RKO (cell line): ENCODE results near the gene SKIC8.

Experiments
- DNase-seq: peaks from one replicate; pipeline ENCODE4 v3.0.0-alpha.2; 2016; ENCODE audit warnings: low spot score

The SKIC8 gene

DNA sequence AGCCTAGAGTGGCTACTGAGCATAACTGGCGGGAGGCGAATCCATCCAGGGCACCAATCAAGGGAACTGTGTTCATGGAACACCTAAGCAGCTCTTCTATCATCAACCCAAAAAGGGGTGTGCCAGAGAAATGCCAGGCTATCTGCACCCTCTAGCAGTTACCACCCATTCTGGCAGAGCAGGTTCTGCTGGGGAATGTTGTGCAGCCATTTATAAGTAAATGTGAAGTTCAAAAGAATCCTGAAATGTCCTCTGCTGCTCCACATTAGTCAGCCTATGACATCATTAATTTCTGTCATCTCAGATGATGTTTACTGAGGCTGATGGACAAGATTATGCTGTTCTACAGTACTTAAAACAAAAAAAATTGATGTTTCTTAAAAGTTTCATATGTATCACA lies 7.7 kb downstream of the SKIC8 start:
- DNase-seq, result no peak

DNA sequence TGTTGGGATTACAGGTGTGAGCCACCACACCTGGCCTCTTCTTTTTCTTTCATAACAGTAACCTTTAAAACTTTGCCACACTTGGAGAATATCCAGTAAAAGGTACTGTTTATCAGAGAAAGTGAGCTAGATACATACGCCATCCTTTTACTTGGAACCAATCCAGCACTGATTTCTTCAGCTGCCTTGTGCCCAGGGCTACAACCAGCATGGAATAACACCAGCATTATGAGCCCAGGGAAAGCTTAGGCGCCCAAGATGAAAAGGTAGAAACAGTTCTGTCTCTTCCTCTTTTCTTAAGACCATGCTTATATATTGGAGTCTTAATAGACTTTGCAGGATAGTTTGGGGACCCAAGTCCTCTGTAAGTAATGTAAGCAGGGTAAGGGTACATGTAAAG lies 8.4 kb downstream of the SKIC8 start:
- no peak for DNase-seq

DNA sequence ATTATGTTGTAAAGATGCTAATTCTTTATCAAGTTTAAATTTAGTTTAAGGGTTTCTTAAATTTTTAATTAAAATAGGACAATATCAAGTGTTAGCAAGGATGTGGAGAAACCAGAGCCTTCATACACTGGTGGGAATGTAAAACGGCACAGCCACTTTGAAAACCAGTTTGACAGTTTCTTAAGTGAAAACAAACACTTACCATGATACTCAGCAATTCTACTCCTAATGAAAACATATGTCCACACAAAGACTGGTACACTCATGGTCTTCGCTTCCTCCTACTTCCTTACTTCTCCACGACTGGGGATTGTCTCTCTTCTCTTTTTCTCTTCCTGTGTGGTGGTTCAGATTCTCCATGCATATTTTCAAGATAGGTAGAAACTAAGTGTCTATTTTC lies 9.2 kb downstream of the SKIC8 start:
- no peak for DNase-seq

DNA sequence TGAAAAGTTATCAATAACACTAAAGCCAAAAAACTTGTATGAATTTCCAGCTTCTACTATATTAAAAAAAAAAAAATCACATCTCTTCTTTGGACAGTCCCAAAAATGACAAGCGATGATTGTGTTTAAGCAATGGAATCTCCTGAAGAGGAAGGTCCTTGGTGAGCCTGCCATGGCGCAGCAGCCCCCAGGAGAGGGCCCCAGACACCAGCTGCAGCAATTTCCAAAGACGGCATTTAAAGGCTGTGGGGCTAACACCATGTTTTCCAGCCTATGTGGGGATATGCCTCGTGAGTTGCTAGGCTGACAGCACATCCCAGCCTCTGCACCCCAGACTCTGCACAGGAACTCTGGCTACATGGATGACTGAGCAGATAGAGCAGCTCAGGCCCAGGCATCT lies 14.7 kb downstream of the SKIC8 start:
- no peak for DNase-seq

DNA sequence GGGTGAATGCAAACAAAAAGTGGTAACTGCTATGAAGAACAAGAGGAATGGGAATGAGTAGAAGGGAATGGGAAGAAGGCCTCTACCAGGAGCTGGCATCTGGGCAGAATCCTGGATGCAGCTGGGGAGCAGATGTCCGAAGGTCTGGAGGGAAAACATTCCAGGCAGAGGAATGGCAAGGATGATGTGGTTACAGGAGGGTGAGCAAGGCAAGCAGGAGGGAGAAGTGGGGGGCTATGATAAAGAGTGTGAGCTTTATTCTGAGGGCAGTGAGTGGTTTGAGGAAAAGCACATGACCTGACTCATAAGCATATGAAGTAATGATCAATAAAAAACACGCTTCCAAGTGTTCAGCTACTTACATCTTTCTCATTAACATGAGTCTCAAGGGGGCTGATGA lies 17.1 kb downstream of the SKIC8 start:
- DNase-seq, result no peak

DNA sequence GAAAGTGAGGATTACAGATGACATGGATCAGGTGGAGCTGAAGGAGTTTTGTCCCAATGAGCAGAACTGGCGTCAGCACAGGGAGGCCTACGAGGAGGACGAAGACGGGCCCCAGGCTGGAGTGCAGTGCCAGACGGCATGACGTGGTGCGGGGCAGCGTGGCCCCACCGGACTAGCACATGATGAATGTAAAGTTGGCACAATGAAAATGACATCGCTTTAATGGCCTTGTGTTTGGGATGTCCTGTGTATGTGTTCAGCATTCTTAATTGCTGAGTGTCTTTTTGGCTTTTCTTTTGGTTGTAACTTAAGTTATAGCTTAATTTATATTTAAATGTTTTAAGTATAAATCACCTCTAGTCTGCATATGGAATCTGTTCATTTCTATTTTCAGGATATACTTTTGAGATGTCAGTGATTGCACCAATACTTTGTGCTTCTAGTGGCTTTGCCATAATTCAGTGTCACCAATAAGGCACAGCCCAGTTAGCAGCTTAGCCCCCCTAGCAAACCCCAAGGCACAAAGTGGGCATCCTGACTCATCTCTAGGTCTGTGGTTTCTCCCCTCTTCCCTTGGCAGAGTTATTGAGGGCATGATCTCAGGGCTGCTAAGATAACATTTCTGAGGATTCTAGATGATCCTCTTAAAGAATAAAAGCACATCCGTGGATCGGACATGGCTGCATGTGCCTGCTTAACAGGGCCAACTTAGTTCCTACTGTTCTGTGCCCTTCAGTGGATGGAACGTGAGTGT lies 18.9 kb downstream of the SKIC8 start:
- DNase-seq, result no peak

DNA sequence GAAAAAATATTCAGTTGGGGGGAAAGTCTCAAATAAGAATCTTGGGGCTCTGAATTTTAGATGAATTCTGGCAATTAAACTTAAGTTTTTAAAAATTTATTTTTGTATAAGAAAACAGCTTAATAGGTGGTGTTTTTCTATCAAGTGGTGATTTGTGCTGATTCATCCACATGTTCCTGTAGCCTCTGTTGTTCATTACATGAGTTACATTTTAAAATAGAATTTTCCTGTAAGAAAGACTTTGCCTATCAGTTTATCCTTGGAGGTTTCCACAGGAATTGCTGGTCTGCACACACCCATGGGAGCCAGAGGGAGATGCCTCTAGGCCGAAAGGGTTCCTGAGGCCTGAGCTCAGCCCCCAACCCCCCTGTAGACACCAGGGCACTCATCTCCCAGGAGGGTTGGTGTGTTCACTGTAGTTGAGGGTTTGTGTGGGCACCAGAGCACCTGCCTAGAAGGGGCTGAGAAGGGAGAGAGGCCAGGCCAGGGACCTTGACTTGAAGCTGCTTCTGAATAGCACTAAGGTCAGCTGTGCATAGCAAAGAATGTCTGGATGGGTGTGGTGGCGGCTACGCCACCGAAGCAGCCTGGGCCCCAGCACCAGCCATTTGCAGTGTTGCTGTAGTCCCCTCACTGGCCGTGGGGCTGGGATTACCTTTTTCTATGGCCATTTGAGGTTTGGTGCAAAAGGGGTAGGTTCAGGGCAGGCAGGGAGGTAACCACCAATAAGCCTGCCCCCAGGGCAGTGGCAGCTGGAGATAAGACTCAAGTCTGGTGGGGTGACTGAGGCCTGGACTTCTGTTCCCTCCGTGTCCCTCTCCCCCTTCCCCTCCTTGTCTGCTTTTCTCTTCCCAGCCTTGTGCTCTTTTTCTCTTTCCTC lies 23.1 kb downstream of the SKIC8 start:
- no peak for DNase-seq

DNA sequence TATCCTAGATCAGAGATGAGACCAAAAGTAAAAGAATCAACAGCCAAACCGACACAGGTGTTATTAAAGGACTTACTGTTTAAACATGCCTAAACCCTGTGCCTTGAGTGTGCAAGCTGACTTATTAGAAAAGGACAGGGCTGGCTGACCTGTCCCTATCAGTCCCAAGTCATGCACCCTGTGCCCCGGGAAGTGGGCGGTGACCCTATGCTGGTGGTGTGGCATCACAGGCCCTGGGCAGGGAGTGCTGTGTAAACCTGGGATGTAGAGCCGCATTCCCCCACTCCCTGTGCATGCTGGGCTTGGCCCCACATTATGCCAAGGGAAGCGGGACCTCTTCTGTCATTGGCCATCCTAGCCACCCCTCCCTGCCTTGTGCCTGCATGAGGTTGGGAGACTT lies 24.4 kb downstream of the SKIC8 start:
- no peak for DNase-seq

DNA sequence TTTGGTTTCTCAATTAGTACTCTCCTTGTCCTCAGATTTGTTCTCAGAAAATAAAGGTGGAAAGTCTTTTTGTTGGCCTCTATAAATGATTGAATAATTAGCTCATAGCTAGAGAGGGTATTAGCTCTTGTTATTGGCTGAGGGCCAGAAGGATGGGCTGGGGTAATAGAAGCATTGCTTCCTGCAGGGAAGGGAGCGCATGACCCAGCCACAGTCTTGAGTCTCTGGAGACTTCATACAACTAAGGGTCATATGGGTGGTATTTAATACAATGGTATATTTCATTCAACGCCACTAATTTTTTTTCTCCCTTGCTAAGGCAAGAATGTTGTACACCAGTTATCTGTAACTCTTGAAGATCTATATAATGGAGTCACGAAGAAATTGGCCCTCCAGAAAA lies 26.6 kb downstream of the SKIC8 start:
- DNase-seq, result no peak

DNA sequence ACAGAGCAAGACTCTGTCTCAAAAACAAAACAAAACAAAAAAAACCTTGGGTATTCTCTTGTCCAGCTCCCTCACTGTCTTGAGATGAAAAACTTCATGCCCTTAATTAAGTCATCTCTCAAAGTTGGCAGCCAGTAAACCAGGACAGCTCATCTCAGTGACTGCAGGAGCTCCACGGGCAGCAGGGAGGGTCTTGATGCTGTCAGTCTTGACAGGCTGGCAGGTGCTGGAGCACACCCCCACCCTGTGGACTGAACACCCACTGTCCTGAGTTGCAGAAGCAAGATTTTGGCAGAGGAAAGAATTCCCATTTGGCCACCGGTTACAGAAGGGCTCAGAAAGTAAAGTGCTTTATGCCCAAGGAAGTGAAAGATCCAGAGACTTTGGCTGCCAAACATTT lies 27.1 kb downstream of the SKIC8 start:
- DNase-seq, result no peak

DNA sequence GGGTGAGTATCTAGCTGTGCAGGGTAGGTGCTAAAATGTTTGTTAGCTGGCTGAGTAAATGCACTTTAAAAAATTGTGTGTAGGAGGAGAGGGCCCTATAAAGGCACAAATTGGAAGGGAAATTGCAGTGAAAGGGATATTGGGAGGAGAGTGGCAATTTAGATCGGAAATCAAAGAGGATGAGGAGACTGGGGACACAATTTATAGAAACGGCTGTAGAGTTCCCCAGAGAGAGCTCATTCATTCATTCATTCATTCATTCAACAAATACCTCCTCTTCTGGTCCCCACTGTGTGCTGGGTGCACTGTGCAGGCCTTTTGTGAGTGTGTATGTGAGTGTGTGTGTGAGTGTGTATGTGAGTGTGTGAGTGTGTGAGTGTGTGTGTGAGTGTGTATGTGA lies 32.6 kb downstream of the SKIC8 start:
- no peak for DNase-seq

DNA sequence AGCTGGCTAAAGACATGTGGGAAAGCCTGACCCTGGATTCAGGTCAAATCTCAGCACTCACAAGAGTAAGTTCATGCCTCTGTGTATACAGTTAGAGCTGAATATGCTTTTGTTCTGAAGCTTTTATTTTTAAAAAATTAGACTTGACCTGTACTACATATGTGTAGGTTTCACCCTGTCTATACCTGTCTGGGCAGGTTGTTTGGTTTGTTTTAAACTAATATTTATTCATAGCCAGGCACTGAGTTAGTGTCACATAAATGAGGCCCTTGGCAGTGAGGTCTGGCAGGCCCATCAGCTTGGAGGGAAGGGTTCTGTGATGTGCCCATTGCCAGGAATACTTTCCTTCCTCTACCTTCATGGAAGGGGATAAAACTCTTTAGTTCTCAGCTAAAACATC lies 33.2 kb downstream of the SKIC8 start:
- no peak for DNase-seq

DNA sequence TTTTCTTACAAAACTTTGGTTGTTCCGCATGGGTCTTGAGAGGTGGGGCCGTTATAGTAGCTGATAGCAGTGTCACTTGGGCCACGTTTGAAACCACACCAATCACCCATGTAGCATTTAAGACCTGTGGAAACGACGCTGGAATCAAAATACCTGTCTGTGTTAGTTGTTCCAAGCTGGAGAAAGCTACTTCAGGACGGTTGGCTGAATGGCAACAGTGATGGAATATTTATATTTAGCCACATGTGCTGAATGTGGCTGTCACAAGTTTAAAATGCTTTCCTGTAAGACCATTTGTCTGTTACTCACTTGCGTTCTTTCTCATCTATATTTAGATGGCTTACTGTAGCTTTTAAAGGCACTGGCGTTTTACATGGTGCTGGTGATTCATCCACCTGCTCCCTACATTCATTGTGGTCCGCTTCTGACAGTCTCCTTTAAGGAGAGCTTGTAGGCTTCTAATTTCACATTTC lies 33.6 kb downstream of the SKIC8 start:
- peak; percentile 87 for DNase-seq

DNA sequence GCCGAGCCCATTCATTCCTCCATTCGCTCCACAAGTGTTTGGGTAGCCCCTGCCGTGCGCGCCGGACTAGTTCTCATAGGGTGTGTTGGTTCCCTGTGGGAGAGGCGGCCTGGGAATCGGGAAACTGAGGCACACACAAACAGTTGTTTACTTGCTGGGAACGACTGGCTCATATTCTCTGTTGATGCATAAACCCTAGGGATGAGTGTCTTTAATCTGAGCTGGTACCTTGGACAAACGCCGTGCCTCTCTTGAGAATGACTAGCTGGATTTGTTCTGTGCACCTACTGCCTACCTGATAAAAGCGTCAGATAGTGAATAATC lies 34.3 kb downstream of the SKIC8 start:
- DNase-seq, result peak; percentile 16

DNA sequence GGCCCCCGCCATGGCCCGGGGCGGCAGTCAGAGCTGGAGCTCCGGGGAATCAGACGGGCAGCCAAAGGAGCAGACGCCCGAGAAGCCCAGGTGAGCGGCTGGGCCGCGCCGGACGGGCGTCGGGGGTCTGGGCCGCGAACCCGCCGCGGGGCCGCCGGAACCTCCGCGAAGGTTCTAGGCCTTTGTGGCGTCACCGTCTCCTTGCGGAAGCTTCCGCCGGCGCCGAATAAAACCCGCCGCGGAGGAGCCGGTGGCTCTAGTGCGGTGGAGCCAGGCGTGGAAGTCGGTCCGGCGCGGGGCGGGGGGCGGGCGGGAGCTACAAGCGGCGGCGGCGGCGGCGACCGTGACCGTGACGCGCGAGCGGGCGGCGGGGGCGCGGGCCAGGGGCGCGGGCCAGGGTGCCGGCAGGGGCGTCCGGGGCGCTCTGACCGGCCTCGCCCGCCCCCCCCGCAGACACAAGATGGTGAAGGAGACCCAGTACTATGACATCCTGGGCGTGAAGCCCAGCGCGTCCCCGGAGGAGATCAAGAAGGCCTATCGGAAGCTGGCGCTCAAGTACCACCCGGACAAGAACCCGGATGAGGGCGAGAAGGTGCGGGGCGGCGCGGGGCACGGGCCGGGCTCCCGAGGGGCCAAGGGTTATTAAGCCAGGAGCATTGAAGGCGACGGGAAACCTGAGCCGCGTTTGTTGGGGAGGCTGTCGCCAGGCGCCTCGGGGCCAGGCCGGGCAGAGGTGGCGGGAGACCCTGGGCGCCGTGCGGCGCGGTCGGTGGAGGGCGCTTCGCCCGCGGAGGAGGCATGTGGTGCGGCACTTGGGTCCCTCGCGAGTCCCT lies 34.9 kb downstream of the SKIC8 start, which contains the start of gene DNAJA4:
DNAJA4 (plus strand) TSS at position 259 of the 833 bp plus-strand sequence; CDS start at position 461, 202 bp downstream.
- peak; percentile 49 for DNase-seq

DNA sequence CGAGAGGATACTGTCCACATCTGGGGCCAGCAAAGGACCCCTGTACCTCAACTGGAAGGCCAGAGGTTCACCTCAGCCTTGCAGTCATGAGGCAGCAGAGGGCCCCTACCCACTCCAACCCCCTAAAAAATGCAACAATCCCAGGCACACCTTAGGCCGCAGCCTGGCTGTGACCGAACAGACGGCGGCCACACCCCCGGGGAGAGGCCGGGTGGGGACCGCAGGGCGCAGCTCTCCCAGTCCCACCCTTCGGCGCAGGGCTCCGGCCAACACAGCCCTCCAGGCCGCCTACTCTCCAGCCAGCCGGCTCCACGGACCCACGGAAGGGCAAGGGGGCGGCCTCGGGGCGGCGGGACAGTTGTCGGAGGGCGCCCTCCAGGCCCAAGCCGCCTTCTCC lies 35.5 kb downstream of the SKIC8 start:
- DNase-seq, result no peak

DNA sequence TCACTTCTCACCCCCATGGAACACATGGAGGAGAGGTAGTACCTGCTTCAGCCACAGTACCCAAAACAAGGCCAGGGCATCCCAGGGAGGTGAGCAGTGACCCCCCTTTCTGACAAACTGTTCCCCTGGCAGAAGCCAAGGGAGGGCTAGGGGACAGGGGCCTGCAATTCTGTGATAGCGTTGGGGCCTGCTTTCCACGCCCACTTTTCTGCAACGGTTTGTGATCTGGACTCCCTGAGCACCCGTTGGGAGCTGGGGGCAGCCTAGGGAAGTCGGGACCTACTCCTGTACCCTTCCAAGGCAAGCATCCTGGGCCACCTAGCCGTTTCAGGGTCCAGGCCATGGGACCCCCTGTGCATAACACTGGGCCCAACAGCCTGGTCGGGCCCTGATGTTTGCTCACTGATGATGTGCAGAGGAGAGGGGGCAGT lies 36.0 kb downstream of the SKIC8 start:
- no peak for DNase-seq

DNA sequence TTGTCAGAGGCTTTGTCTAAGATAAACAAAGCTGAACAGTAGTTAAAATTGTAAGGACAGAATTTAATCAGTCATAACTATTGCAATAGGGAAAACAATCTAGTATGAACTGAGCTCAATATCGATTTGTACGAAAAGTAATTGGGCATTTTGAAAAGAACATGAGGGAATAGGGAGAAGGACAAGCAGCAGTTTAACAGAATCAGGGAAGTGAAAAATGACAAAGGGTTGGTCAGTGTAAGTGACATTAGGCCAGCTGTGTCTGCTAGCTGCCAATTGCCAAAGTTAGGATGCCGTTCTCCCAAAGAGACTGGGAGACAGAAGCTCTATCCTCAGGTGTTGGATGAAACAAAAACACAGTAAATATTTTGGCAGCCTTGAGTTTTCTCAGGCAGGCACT lies 38.3 kb downstream of the SKIC8 start:
- no peak for DNase-seq

DNA sequence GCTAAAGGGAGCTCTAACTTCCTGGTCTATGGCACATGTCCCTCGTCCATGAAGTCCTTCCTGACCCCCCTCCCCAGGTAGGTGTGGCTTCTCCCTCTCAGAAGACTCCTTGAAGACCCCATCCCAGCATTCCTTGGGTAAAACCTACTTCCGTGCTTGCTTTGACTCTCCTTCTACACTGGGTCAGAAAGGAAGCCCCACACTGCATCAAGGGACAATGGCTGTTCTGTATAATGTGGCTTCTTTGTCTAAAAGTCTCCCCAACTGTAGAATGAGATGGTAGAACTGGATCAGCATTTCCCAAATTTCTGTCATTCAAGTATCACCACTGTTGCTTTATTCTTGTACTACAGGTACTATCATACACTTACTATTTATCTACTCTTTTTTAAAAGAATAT lies 38.9 kb downstream of the SKIC8 start:
- no peak for DNase-seq

DNA sequence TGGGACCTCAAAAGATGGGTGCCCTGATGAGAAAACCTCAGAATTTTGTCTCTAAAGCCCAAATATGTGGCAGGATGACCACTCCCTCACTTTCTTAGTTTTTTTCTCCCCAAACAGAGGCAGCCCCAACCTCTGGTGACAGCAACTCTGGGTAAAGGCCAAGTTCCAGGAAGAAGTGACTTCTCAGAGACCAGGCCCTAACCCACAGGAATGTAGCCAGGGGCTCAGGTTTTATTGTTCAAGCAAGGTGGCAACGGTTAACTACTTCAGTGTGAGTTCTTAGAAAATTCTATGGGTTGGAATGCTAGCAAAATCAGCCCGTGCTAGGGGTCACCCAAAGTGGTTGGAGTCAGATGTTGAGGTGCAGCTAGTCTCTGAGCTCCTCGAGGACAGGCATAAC lies 40.2 kb downstream of the SKIC8 start:
- DNase-seq, result no peak

DNA sequence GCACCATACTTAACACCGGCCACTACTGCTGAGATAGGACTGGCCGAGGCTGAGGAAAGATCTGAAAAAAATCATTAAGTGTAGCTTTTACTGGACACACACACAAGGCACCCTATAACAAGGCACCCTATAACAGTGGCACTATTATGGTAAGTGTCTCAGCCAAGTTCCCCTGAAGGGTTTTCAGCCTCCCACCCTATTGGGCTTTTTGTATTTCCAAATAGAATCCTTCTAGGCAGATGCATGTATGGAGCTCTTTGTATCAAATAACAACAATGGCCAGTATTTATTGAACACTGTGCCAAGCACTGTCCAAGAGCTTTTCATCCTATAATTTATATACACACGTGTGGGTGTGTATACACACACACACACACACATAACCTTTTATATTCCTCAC lies 41.7 kb downstream of the SKIC8 start:
- no peak for DNase-seq

DNA sequence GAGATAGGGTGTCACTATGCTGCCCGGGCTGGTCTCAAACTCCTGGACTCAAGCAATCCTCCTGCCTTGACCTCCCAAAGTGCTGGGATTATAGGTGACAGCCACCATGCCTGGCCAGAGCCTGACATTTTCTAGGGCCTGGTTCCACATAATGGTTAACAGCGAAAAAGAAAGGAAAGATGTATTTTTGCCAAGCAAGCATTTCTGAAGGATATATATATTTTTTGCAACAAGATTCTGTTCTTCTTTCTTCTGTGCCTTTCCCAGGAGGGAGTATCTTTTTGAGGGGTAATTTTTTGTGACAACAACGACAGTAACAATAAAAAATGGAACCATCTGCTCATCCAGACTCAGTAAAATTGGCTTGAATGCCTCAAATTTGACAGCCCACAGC lies 43.4 kb downstream of the SKIC8 start:
- DNase-seq, result no peak
